Astrocyte (in vitro differentiated cells and primary cell): Measurements from ENCODE around the gene CHCHD4. TPM values are rescaled to one million over a fixed set of nuclear protein-coding genes. Genes with fewer than 3 reads are reported as not detected.

Experiments
- DNase-seq: peaks from one replicate; pipeline ENCODE4 v3.0.0-alpha.2; 2010; ENCODE audit warnings: low read depth
- FAIRE-seq: peaks from 2 replicates; lab custom pipeline; 2011; peaks lifted over from hg19 to GRCh38; lab: Jason Lieb, UNC
- H2AFZ ChIP-seq: 2 replicates; pipeline ENCODE4 v1.6.0; 2012; ENCODE audit warnings: low read depth, low read length, inconsistent platforms
- H3K27ac ChIP-seq: 2 replicates; pipeline ENCODE4 v1.5.1; 2011; ENCODE audit warnings: low read depth, low read length, inconsistent platforms
- H3K27me3 ChIP-seq: 2 replicates; pipeline ENCODE4 v1.6.0; 2011; ENCODE audit warnings: low read length, inconsistent platforms; ENCODE audit not compliant: insufficient read depth
- H3K36me3 ChIP-seq: 2 replicates; pipeline ENCODE4 v1.5.1; 2011; ENCODE audit warnings: low read length, inconsistent platforms; ENCODE audit not compliant: insufficient read depth
- H3K4me1 ChIP-seq: 2 replicates; pipeline ENCODE4 v1.5.1; 2011; ENCODE audit warnings: low read length, inconsistent platforms; ENCODE audit not compliant: insufficient read depth
- H3K4me2 ChIP-seq: 2 replicates; pipeline ENCODE4 v1.6.0; 2012; ENCODE audit warnings: low read length, inconsistent platforms
- H3K4me3 ChIP-seq: 2 replicates; pipeline ENCODE4 v1.5.1; 2011; ENCODE audit warnings: low read depth, mild to moderate bottlenecking, low read length, inconsistent platforms; ENCODE audit not compliant: insufficient read depth
- H3K79me2 ChIP-seq: 2 replicates; pipeline ENCODE4 v1.6.0; 2012; ENCODE audit warnings: mild to moderate bottlenecking, low read length, inconsistent platforms; ENCODE audit not compliant: insufficient read depth
- H3K9ac ChIP-seq: 2 replicates; pipeline ENCODE4 v1.6.0; 2012; ENCODE audit warnings: mild to moderate bottlenecking, low read length, inconsistent platforms
- H3K9me3 ChIP-seq: 2 replicates; pipeline ENCODE4 v1.5.1; 2012; ENCODE audit warnings: low read depth, mild to moderate bottlenecking, low read length, inconsistent platforms; ENCODE audit not compliant: insufficient read depth
- H4K20me1 ChIP-seq: 2 replicates; pipeline ENCODE4 v1.6.0; 2012; ENCODE audit warnings: low read length, inconsistent platforms; ENCODE audit not compliant: insufficient read depth
- H3K27ac Mint-ChIP-seq: one replicate; pipeline ENCODE4 v1.8.0; 2021; ENCODE audit warnings: mild to moderate bottlenecking, mixed read lengths; ENCODE audit not compliant: unreplicated experiment
- H3K27me3 Mint-ChIP-seq: one replicate; pipeline ENCODE4 v1.8.0; 2021; ENCODE audit warnings: low read depth, mixed read lengths; ENCODE audit not compliant: unreplicated experiment
- H3K36me3 Mint-ChIP-seq: one replicate; pipeline ENCODE4 v1.8.0; 2021; ENCODE audit warnings: low read depth, mixed read lengths; ENCODE audit not compliant: unreplicated experiment
- H3K4me1 Mint-ChIP-seq: one replicate; pipeline ENCODE4 v1.8.0; 2021; ENCODE audit warnings: low read depth, mixed read lengths; ENCODE audit not compliant: unreplicated experiment
- H3K4me3 Mint-ChIP-seq: one replicate; pipeline ENCODE4 v1.8.0; 2021; ENCODE audit warnings: mild to moderate bottlenecking, moderate library complexity, mixed read lengths; ENCODE audit not compliant: unreplicated experiment
- H3K9me3 Mint-ChIP-seq: one replicate; pipeline ENCODE4 v1.8.0; 2021; ENCODE audit warnings: mild to moderate bottlenecking, mixed read lengths; ENCODE audit not compliant: unreplicated experiment
- EZH2 ChIP-seq: IDR thresholded peaks from 2 replicates; pipeline ENCODE4 v1.6.1; 2012; ENCODE audit warnings: mild to moderate bottlenecking, low read length, inconsistent platforms; ENCODE audit not compliant: insufficient read depth
- total RNA-seq: library from RNA; stranded (reverse); gene quantifications from 2 replicates; pipeline ENCODE4 v1.2.1, GENCODE V29; 2021
- TF ChIP-seq, protein P1 (sequence below): IDR thresholded peaks from 2 replicates; pipeline ENCODE4 v1.5.1; 2011; ENCODE audit warnings: low read depth, mild to moderate bottlenecking, inconsistent platforms, low read length, moderate library complexity; ENCODE audit not compliant: insufficient read depth

The CHCHD4 gene
- total RNA-seq, 1 donor from 2014 or later, result 10.3 TPM

DNA sequence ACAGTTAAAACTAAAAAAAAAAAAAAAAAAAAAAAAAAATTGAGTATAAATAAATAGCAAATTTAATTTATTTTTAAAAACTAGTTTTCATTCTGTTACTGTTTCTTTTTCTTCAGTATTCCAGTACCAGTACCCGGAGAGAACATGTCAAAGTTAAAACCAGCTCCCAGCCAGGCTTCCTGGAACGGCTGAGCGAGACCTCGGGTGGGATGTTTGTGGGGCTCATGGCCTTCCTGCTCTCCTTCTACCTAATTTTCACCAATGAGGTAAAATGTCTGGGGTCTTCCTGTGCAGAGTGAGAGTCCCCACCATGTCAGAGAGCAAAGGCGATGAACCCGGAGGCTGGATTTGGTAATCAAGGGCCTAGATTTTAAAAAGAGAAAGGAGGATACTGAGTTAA lies 4.6 kb upstream of the CHCHD4 start:
- H3K9me3 Mint-ChIP-seq, result no peaks in the 10 kb centered on the region
- Histone ChIP-seq H3K9ac (no peak overlapping the region), H3K27ac (no peak overlapping the region), H3K4me2 (no peak overlapping the region), H3K4me1 (peaks cover 13% of the 10 kb centered on the region), H4K20me1 (peaks cover 59% of the 10 kb centered on the region), H3K36me3 (peaks cover 40% of the 10 kb centered on the region), H3K27me3 (no peaks in the 10 kb centered on the region), H2AFZ (no peak overlapping the region), H3K4me3 (no peak overlapping the region), H3K9me3 (no peaks in the 10 kb centered on the region), H3K79me2 (peaks cover 52% of the 10 kb centered on the region)
- H3K4me3 Mint-ChIP-seq, result no peak overlapping the region
- peaks cover 44% of the 10 kb centered on the region for H3K36me3 Mint-ChIP-seq
- H3K27ac Mint-ChIP-seq, result no peak overlapping the region
- H3K4me1 Mint-ChIP-seq, result peaks cover 15% of the 10 kb centered on the region
- DNase-seq (no peak), FAIRE-seq (no peak)
- no peaks in the 10 kb centered on the region for H3K27me3 Mint-ChIP-seq
- no peak for TF ChIP-seq EZH2
- TF ChIP-seq, protein P1, sequence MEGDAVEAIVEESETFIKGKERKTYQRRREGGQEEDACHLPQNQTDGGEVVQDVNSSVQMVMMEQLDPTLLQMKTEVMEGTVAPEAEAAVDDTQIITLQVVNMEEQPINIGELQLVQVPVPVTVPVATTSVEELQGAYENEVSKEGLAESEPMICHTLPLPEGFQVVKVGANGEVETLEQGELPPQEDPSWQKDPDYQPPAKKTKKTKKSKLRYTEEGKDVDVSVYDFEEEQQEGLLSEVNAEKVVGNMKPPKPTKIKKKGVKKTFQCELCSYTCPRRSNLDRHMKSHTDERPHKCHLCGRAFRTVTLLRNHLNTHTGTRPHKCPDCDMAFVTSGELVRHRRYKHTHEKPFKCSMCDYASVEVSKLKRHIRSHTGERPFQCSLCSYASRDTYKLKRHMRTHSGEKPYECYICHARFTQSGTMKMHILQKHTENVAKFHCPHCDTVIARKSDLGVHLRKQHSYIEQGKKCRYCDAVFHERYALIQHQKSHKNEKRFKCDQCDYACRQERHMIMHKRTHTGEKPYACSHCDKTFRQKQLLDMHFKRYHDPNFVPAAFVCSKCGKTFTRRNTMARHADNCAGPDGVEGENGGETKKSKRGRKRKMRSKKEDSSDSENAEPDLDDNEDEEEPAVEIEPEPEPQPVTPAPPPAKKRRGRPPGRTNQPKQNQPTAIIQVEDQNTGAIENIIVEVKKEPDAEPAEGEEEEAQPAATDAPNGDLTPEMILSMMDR, result no peak

DNA sequence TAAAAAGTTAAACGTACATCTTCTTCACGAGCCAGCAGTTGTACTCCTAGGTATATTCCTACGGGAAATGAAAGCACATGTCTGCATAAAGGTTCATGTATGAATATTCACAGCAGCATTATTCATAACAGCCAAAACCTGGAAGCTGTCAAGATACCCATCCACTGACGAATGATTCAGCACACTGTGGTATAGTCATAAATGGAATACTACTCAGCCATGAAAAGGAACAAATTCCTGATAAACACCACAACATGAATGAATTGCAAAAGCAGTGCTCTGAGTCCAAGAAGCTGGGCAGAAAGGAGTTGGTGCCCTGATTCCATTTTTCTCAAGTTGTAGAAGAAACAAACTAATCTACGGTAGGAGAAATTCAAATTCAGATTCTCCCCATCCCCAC lies 4.1 kb upstream of the CHCHD4 start:
- H3K27me3 Mint-ChIP-seq, result no peaks in the 10 kb centered on the region
- H3K4me3 ChIP-seq, result no peak overlapping the region
- H3K9me3 ChIP-seq, result no peaks in the 10 kb centered on the region
- peaks cover 58% of the 10 kb centered on the region for H3K79me2 ChIP-seq
- DNase-seq, result no peak
- no peak overlapping the region for H3K27ac ChIP-seq
- no peak for FAIRE-seq
- H3K36me3 ChIP-seq, result peaks cover 40% of the 10 kb centered on the region
- no peak overlapping the region for H2AFZ ChIP-seq
- no peak for TF ChIP-seq EZH2
- TF ChIP-seq, protein P1, result no peak
- H3K4me1 ChIP-seq, result peaks cover 17% of the 10 kb centered on the region
- no peak overlapping the region for H3K4me2 ChIP-seq
- peaks cover 57% of the 10 kb centered on the region for H4K20me1 ChIP-seq
- H3K4me1 Mint-ChIP-seq, result peaks cover 18% of the 10 kb centered on the region
- no peak overlapping the region for H3K9ac ChIP-seq
- peak overlapping the region; percentile 30 for H3K27ac Mint-ChIP-seq
- H3K4me3 Mint-ChIP-seq, result no peak overlapping the region
- H3K27me3 ChIP-seq, result no peaks in the 10 kb centered on the region
- H3K9me3 Mint-ChIP-seq, result no peaks in the 10 kb centered on the region
- peaks cover 40% of the 10 kb centered on the region for H3K36me3 Mint-ChIP-seq

DNA sequence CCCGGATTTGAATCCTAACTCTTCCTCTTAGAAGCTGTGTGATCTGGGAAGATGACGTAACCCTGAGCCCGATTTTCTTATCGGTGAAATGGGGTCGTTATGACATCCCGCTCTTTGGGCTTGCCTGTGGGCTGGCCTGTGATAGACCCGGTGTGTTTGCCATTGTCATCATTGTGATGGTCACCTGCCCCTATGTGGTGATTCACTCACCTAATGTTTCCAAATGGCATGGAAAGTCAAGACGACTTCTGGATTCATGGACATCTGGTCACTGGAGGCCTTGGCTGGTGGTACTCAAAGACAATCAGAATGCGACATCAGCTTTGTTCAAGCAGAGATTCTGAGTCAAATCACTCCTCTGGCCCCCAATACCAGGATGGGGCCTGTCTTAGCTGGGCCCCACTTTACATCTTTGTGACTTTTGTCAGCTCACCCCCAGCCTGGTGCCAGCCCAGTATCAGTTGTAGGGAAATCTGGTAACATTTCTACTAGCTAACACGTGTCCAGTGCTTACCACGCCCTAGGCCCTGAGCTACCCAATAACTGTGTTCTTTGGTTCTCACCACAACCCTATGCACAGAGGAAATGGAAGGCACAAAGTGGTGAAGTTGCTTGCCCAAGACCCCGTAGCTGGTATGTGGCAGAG lies 3.0 kb upstream of the CHCHD4 start:
- no peaks in the 10 kb centered on the region for H3K27me3 ChIP-seq
- H3K27ac Mint-ChIP-seq, result peak overlapping the region; percentile 18
- H3K27me3 Mint-ChIP-seq, result no peaks in the 10 kb centered on the region
- FAIRE-seq (no peak), DNase-seq (no peak)
- TF ChIP-seq, protein P1, result no peak
- TF ChIP-seq EZH2, result no peak
- peaks cover 54% of the 10 kb centered on the region for H4K20me1 ChIP-seq
- no peak overlapping the region for H3K4me3 ChIP-seq
- no peaks in the 10 kb centered on the region for H3K9me3 Mint-ChIP-seq
- peak overlapping the region; percentile 13 for H3K4me2 ChIP-seq
- H3K4me1 ChIP-seq, result peaks cover 20% of the 10 kb centered on the region
- no peak overlapping the region for H2AFZ ChIP-seq
- no peak overlapping the region for H3K9ac ChIP-seq
- H3K27ac ChIP-seq, result no peak overlapping the region
- no peaks in the 10 kb centered on the region for H3K9me3 ChIP-seq
- H3K79me2 ChIP-seq, result peaks cover 63% of the 10 kb centered on the region
- H3K36me3 Mint-ChIP-seq, result peaks cover 31% of the 10 kb centered on the region
- peaks cover 21% of the 10 kb centered on the region for H3K4me1 Mint-ChIP-seq
- H3K4me3 Mint-ChIP-seq, result no peak overlapping the region
- peaks cover 34% of the 10 kb centered on the region for H3K36me3 ChIP-seq
